Liver (tissue), 9 donors: ENCODE measurements around the gene ADIPOR1. TPM values are rescaled to one million over a fixed set of nuclear protein-coding genes. Genes with fewer than 3 reads are reported as not detected.

Experiments
- DNase-seq: peaks from one replicate; pipeline ENCODE4 v3.0.0-alpha.2; 2017; ENCODE audit warnings: low spot score
- H3K27ac ChIP-seq, 2 donors: one replicate each; pipeline ENCODE4 v1.7.0; 2013; ENCODE audit warnings: inconsistent platforms in 2 of 2, low read length in 2 of 2, control low read depth in 1 of 2, low read depth in 1 of 2, mild to moderate bottlenecking in 1 of 2
- H3K27me3 ChIP-seq, 4 donors: one replicate each; pipeline versions ENCODE4 v1.6.1 to v1.7.0; 2013; ENCODE audit warnings: low read length in 3 of 4, inconsistent platforms in 1 of 4, mild to moderate bottlenecking in 1 of 4, moderate library complexity in 1 of 4; ENCODE audit not compliant: control insufficient read depth in 4 of 4, insufficient read depth in 4 of 4
- H3K36me3 ChIP-seq, 4 donors: one replicate each; pipeline versions ENCODE4 v1.6.1 to v1.7.0; 2013; ENCODE audit warnings: low read length in 3 of 4, mild to moderate bottlenecking in 3 of 4, low read depth in 1 of 4, moderate library complexity in 1 of 4; ENCODE audit not compliant: control insufficient read depth in 4 of 4, insufficient read depth in 3 of 4
- H3K4me1 ChIP-seq, 4 donors: one replicate each; pipeline versions ENCODE4 v1.6.1 to v1.7.0; 2013; ENCODE audit warnings: low read length in 3 of 4, mild to moderate bottlenecking in 3 of 4, moderate library complexity in 1 of 4; ENCODE audit not compliant: control insufficient read depth in 4 of 4, insufficient read depth in 4 of 4
- H3K4me3 ChIP-seq, 3 donors: one replicate each; pipeline versions ENCODE4 v1.6.1 to v1.7.0; 2013; ENCODE audit warnings: low read length in 3 of 3, control low read depth in 1 of 3, low read depth in 1 of 3, mild to moderate bottlenecking in 1 of 3
- H3K9ac ChIP-seq, 2 donors: one replicate each; pipeline ENCODE4 v1.7.0; 2013; ENCODE audit warnings: low read length in 2 of 2, mild to moderate bottlenecking in 2 of 2, moderate library complexity in 2 of 2, control low read depth in 1 of 2, low read depth in 1 of 2
- H3K9me3 ChIP-seq, 4 donors: one replicate each; pipeline versions ENCODE4 v1.6.1 to v1.7.0; 2013; ENCODE audit warnings: low read length in 3 of 4; ENCODE audit not compliant: control insufficient read depth in 4 of 4
- ATF3 ChIP-seq: IDR thresholded peaks from 2 replicates; pipeline ENCODE4 v1.6.1; 2016; ENCODE audit warnings: antibody characterized with exemption
- CTCF ChIP-seq: fragments of 150-350 bp; IDR thresholded peaks from 2 replicates; pipeline ENCODE4 v1.5.1; 2017; ENCODE audit warnings: improper control_type of control experiment, low read depth, low read length; ENCODE audit not compliant: missing input control
- FOXA1 ChIP-seq: IDR thresholded peaks from 2 replicates; pipeline ENCODE4 v1.6.1; 2016; ENCODE audit warnings: antibody characterized with exemption
- FOXA2 ChIP-seq: IDR thresholded peaks from 2 replicates; pipeline ENCODE4 v1.6.1; 2016; ENCODE audit warnings: antibody characterized with exemption
- GABPA ChIP-seq, 2 donors: IDR thresholded peaks in 1 of 2; conservative IDR thresholded peaks in 1 of 2; 2 replicates each; pipeline ENCODE4 v1.6.1; 2016; ENCODE audit warnings: antibody characterized with exemption in 2 of 2, mild to moderate bottlenecking in 1 of 2, moderate library complexity in 1 of 2
- HNF4A ChIP-seq, 2 donors: conservative IDR thresholded peaks; 2 replicates each; pipeline ENCODE4 v1.6.1; 2016; ENCODE audit warnings: antibody characterized with exemption in 2 of 2, mild to moderate bottlenecking in 2 of 2
- HNF4G ChIP-seq: IDR thresholded peaks from 2 replicates; pipeline ENCODE4 v1.6.1; 2016; ENCODE audit warnings: antibody characterized with exemption
- JUND ChIP-seq, 2 donors: IDR thresholded peaks; 2 replicates each; pipeline ENCODE4 v1.6.1; 2016; ENCODE audit warnings: antibody characterized with exemption in 2 of 2
- MAX ChIP-seq: IDR thresholded peaks from 2 replicates; pipeline ENCODE4 v1.6.1; 2016; ENCODE audit warnings: antibody characterized with exemption
- NR2F2 ChIP-seq: IDR thresholded peaks from 2 replicates; pipeline ENCODE4 v1.6.1; 2016; ENCODE audit warnings: antibody characterized with exemption
- REST ChIP-seq: IDR thresholded peaks from 2 replicates; pipeline ENCODE4 v1.6.1; 2016; ENCODE audit warnings: antibody characterized with exemption, mild to moderate bottlenecking
- RXRA ChIP-seq, 2 donors: IDR thresholded peaks; 2 replicates each; pipeline ENCODE4 v1.6.1; 2017 to 2018; ENCODE audit warnings: antibody characterized with exemption in 2 of 2, mild to moderate bottlenecking in 1 of 2
- TAF1 ChIP-seq: conservative IDR thresholded peaks from 2 replicates; pipeline ENCODE4 v1.6.1; 2016; ENCODE audit warnings: antibody characterized with exemption, mild to moderate bottlenecking
- YY1 ChIP-seq: IDR thresholded peaks from 2 replicates; pipeline ENCODE4 v1.6.1; 2016; ENCODE audit warnings: antibody characterized with exemption, mild to moderate bottlenecking
- ZBTB33 ChIP-seq: IDR thresholded peaks from 2 replicates; pipeline ENCODE4 v1.6.1; 2016; ENCODE audit warnings: antibody characterized with exemption
- WGBS: extraction: QIAGEN DNeasy Blood & Tissue Kit; methylation state at CpG from one replicate; pipeline ENCODE4 v1.1.7; 2013; 5-methylcytosine and 5-hydroxymethylcytosine counted together
- polyA plus RNA-seq, 2 donors: library from polyadenylated mRNA; stranded (reverse) in 1 of 2; unstranded in 1 of 2; fragments of 200-250 nt in 1 of 2; fragments of >200 nt in 1 of 2; fragmentation: Nextera tagmentation in 1 of 2; extraction: Ambion mirVana in 1 of 2; gene quantifications; one replicate each; pipeline versions ENCODE4 v1.2.1 to v1.2.3, GENCODE V29; 2013 to 2015
- total RNA-seq, 2 donors: library from RNA; depleted of rRNA; stranded (reverse); fragments of >200 nt; gene quantifications; one replicate each; pipeline ENCODE4 v1.2.3, GENCODE V29; 2014
- donor health status: healthy.
- donor health status: healthy.
- donor health status: healthy.
- donor health status: healthy.
- donor health status: healthy.

Gene ADIPOR1
- total and polyA plus RNA-seq, 4 donors, result 58.5 to 175 (median 70.4) TPM

- no peak for TF ChIP-seq REST
- no peak for TF ChIP-seq HNF4A (conservative IDR thresholded peaks at IDR 0.05)
- no peak for TF ChIP-seq JUND (IDR thresholded peaks at IDR 0.05)
- no peak for TF ChIP-seq FOXA1
Observed at GRCh38 chr1:202964791-202965410, 6.8 kb upstream of the ADIPOR1 start (continued).

- no peaks in the 10 kb centered on the region for H3K27me3 ChIP-seq
- DNase-seq, result no peak
- no peak overlapping the region for H3K4me3 ChIP-seq
- H3K9ac ChIP-seq, result no peak overlapping the region
- WGBS, result 94% methylated on average over 5 of the region's 5 CpGs
- TF ChIP-seq ZBTB33 (no peak), FOXA2 (no peak), MAX (no peak), RXRA (IDR thresholded peaks at IDR 0.05) (no peak), FOXA1 (no peak), GABPA (IDR thresholded peaks at IDR 0.05 in 1 of 2, conservative IDR thresholded peaks at IDR 0.05 in 1 of 2) (no peak), NR2F2 (no peak), TAF1 (no peak), HNF4G (no peak), JUND (IDR thresholded peaks at IDR 0.05) (no peak), ATF3 (no peak), CTCF (no peak), YY1 (no peak), HNF4A (conservative IDR thresholded peaks at IDR 0.05) (no peak)
- H3K4me1 ChIP-seq, result peaks cover 4 to 29% (median 24%) of the 10 kb centered on the region in 4 donors
- H3K27ac ChIP-seq, result no peak overlapping the region
- peaks cover 2 to 23% (median 11%) of the 10 kb centered on the region in 4 donors for H3K36me3 ChIP-seq
- no peaks in the 10 kb centered on the region for H3K9me3 ChIP-seq
Observed at GRCh38 chr1:202961220-202961880, 3.2 kb upstream of the ADIPOR1 start.
